HG03097 (cell line): ENCODE measurements around the gene ERN1.

Experiments used
- ATAC-seq: cut with Tn5 transposase; IDR thresholded peaks from one replicate; pipeline ENCODE4 v1.9.1; 2021; ENCODE audit not compliant: unreplicated experiment, low FRiP score

Gene ERN1

DNA sequence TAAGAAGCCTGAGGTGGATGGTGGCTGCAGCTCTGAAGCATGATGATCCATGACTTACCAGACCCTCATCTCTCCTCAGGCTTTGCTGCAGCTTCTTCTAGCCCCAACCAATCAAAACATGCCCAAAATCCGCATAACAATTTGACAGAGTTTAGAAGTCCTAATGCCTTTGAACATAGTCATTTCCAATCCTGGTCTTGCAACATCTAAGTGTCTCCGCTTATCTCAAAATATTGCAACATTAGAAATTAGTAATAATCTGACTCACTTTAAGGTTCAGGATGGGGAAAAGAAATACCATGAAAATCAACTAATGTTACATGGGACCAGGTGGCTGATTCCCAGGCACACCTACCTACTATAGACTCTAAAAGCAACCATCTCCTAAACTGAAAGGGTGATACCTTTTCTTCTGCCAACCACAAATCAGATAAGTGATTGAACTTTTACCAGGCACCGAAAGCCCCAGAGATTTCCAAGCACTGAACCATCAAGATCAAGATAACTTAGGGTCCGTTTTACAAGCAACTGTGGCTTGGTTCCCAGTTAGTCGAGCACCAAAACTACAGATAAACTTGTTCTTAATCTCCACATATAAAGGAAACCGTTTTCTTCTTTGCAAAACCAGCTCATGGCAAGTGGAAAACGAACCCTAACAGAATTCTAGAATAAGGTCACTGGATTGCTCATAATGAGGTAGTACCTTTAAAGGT, 14.0 kb downstream of the ERN1 start:
- ATAC-seq, result no peak

GRCh38 chr17:64115043-64115698, 14.8 kb downstream of the ERN1 start:
- ATAC-seq, result no peak

GRCh38 chr17:64113006-64113405, 16.9 kb downstream of the ERN1 start:
- no peak for ATAC-seq

- ATAC-seq, result no peak
Measured at GRCh38 chr17:64111831-64112230, 18.1 kb downstream of the ERN1 start.

DNA sequence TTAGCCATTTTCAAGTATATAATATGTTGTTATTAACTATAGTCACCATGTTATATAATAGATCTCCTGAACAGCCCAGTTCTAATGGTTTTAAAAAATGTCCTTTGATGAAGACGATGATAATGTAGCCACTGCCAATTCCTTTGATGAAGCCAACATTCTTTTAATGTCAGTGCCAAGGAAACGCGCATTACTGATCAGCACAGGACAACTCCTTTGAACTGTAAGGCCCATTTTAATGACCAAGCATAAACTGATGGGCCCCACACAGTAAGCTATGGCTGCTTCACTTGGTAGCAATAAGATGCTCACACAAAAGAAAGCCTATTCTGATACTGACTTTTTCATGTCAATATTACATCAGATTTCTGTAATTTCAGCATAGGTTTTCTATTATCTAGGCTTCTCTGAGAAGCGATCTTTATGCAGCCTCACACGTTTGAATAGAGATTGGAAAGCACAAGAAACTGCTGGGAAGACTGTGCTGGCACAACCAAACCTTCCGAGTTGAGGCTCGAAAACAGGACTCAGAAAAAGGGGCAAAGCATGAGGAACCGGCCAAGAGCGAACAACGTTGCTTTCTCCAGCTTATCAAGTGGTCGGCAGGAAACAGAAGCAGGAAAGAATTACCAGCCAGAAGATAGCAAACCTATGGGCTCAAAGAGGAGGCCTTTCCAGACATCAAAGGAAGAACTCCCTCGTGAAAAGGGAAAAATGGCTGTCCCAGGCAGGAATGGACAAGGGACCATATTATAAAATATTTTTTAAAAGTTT, 19.4 kb downstream of the ERN1 start:
- no peak for ATAC-seq

DNA sequence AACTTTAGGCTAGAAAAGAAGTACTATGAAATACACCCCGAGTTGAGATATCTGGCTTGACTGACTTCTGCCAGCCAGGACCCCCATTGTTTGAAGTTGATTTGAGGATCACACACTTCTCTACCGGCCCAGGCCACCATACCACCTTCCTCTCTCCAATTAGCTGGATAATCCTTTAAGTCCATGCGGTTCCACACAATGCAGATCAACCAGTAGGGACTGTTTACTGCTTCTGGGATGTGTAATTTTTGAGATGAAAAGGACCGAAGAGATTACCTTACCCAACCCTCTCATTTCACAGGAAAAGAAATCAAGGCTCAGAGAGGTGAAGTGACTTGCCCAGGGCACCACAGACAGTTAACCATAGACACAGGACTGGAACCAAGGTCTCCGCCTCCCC, 20.5 kb downstream of the ERN1 start:
- no peak for ATAC-seq

GRCh38 chr17:64107500-64108236, 22.3 kb downstream of the ERN1 start:
- no peak for ATAC-seq

DNA sequence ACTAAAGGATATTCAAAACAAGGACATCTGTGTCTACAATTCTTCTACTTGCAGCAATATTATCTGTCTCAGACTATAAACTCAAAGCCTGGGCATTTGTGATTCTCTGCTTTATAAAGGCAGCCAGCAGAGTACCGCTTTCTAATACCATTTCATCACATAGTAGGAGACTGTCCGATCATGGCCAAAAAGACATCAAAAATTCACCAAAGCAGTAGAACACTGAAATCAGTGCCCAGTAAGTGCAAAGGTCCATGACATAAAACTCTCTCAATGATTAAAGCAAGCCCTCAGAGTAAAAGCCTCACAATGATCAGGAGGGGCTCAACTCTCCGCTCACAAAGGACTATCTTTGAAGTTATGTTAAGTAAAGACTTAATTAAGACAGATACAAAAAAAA, 23.0 kb downstream of the ERN1 start:
- ATAC-seq, result no peak

DNA sequence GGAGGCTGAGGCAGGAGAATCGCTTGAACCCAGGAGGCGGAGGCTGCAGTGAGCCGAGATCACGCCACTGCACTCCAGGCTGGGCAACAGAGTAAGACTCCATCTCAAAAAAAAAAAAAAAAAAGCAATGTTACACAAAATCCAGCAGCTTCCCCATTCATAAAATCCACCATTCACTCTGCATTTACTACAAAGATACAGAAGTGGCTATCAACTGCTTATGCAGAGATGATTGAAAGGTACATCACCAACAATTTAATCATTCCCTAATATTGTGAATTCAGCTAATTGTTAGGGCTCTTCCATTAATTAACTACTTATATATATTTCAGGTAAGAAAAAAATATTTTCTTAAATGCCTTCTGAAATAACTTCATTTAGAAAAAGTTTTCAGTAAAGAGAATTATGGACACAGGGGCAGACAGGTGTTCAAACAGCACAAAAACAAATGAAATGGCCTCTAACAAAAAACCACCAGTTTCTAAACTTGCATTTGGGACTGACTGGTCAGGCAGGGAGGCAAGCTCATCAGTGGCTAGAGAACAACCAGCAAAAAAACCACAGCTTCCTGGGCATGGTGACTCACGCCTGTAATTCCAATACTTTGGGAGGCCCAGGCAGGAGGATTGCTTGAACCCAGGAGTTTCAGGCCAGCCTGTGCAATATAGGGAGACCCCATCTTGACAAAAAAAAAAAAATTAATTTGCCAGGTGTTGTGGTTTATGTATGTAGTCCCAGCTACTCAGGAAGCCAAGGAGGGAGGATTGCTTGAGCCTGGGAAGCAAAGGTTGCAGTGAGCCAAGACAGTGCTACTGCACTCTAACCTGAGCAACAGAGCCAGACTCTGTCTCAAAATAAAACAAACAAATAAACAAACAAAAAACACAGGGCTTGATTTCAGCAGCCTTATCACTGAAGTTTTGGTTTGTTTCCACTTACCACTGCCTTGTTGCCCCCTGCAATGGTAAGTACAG, 26.3 kb downstream of the ERN1 start:
- no peak for ATAC-seq

DNA sequence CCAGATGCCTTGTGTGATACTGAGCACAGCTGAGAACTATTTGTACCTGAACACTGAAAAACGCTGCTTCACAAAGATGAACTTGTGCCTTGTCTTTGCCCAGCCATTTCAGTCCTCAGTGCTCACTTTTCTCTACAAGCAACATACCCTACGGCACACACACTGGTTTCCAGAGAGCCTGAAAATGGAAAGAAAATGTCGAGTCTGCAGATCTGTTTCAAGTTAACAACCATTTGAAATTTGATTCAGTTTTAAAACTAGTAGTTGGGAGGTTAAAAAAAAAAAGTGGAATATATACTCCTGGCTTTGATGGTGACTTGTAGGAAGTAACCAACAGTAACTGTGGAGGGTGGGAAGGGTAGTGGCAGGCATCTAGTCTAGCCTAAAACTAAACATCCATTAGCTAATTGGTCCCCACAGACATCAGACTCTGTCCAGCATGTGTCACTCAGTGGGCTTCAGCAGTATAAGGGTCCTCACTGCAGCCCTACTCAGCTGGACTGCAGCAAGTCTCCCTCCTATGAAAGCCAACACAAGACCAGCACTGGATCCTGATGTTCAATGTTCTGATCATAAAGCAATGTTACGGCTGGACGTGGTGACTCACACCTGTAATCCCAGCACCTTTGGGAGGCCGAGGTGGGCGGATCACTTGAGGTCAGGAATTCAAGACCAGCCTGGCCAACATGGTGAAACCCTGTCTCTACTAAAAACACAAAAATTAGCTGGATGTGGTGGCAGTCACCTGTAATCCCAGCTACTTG, 27.1 kb downstream of the ERN1 start:
- ATAC-seq, result no peak

DNA sequence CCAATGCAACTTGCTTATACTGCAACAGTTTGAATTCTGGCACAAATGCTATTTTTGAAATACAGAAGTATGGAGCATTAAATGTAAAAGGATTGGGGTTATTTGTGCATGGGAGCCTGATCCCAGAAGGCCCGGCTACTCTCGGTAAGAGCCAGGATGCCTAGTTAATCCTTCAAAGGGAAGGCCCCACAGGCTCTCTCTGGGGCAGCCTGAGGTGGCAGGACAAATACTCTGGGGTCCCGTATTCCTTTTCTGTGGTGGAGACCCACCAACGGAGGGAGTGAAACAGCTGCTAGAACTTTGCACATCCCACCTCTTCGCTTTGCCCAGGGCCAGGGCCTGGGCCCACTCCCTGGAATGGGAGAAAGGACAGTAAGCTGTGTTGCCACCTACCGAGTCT, 30.4 kb downstream of the ERN1 start:
- no peak for ATAC-seq

DNA sequence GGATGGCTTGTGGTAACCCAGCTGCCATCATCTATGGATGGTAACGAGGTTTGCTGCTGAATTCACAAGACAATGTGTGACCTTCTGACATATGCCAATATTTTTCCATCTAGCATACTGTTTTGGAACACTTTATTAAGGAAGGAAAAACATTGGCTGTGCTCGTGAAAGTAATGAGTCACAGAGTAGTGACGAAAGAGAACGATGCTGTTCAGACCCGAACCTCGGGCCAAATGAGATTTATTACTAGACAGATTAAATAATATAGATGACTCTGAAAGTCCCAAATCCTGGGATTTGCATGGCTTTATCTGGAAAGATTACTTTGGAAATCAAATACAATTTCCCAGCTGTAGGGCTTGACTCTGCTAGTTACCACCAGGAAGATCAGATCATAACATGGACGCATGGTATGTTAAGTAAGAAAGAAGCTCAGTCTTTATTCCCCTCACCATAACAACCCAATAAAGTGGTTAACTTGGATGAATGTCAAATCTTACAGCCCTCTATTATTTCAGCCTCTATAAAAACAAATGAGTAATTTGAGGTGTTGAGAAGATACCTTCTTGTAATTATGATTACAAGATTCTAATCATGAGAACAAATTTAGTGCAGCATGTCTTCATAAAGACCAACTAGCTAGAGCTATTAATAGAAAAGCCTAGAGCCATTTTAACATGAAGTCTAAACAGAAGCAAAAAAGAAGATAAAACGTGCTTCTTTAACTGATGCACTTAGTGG, 32.6 kb downstream of the ERN1 start:
- no peak for ATAC-seq

DNA sequence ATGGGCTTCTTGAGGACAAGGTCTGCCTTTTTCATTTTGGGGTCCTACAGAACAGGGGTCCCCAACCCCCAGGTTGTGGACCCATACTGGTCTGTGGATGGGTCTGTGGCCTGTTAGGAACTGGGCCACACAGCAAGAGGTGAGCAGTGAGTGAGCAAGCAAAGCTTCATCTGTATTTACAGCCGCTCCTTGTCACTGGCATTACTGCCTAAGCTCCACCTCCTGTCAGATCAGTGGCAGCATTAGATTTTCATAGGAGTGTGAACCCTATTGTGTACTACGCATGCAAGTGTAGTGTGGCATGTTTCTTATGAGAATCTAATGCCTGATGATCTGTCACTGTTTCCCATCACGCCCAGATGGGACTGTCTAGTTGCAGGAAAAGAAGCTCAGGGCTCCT, 33.9 kb downstream of the ERN1 start:
- no peak for ATAC-seq

GRCh38 chr17:64095144-64095882, 34.6 kb downstream of the ERN1 start:
- no peak for ATAC-seq

DNA sequence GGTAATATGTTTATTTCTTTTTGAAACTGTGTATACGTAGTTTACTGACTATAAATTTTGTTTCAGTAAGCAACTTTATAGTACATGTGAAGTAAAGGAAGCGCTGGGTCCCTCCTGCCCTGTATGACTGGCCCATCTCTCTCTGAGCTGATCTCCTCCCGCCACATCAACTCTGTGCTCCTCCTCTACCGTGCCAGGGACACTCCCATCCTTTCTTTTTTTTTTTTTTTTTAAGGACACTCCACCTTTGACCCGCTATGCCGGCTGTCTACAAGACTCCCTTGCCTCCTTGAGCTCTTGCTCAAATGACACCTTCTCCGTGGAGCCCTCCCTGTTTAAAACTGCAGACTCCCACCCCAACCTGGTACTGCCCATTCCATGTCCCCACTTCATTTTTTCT, 35.5 kb downstream of the ERN1 start:
- ATAC-seq, result no peak

DNA sequence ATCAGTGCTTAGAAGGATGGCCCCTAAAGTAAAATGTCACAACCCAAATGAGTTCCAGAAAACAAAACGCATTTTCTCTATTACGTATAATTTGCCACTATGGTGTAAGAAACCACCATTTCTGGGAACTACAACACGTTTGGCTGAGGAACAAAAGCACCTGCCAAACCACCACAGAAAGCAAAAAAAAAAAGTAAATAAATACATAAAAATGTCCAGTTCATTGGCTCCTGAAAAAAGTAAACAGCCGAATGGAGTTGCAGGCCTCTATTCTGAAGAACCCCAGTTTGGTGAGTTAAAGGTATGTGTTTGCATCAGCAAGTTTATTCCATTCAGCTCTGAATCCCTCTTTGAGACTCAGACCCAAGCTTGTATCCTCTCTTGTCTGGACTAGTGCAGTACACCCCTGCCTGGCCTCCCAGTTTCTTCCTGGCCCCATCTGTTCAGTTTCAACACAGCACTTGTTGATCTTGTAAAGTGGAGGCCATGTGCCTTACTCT, 36.9 kb downstream of the ERN1 start:
- no peak for ATAC-seq

GRCh38 chr17:64092113-64092512, 37.8 kb downstream of the ERN1 start:
- no peak for ATAC-seq

GRCh38 chr17:64091571-64091970, 38.4 kb downstream of the ERN1 start:
- ATAC-seq, result no peak
